ENCODE results near the gene PILRB.

Gene PILRB

GRCh38 chr7:100398239-100398638, 40.3 kb downstream of the PILRB start:
- Histone ChIP-seq H3K4me3 (ENCODE audit: low read depth in 1 of 2, low read length in 2 of 2) (no peak overlapping the region), H3K9me3 (ENCODE audit: low read length) (no peaks in the 10 kb centered on the region), H3K36me3 (ENCODE audit: insufficient read depth, low read length) (no peaks in the 10 kb centered on the region), H3K9ac (ENCODE audit: low read length) (no peak overlapping the region), H3K4me1 (ENCODE audit: insufficient read depth, low read length) (no peaks in the 10 kb centered on the region), H3K27me3 (ENCODE audit: control insufficient read depth in 1 of 2, insufficient read depth in 2 of 2, low read length in 2 of 2) (no peaks in the 10 kb centered on the region), H3K27ac (ENCODE audit: low read depth, low read length) (no peak overlapping the region)

- no peak overlapping the region for H3K27ac ChIP-seq (ENCODE audit: low read depth, low read length)
- no peaks in the 10 kb centered on the region for H3K27me3 ChIP-seq (ENCODE audit: control insufficient read depth in 1 of 2, insufficient read depth in 2 of 2, low read length in 2 of 2)
- H3K4me3 ChIP-seq (ENCODE audit: low read depth in 1 of 2, low read length in 2 of 2): no peak overlapping the region
- H3K9ac ChIP-seq (ENCODE audit: low read length): no peak overlapping the region
- no peaks in the 10 kb centered on the region for H3K4me1 ChIP-seq (ENCODE audit: insufficient read depth, low read length)
- no peaks in the 10 kb centered on the region for H3K36me3 ChIP-seq (ENCODE audit: insufficient read depth, low read length)
- H3K9me3 ChIP-seq (ENCODE audit: low read length): no peaks in the 10 kb centered on the region
Measured at GRCh38 chr7:100400041-100400440, 42.1 kb downstream of the PILRB start.

- no peak overlapping the region for H3K27ac ChIP-seq (ENCODE audit: low read depth, low read length)
- H3K9me3 ChIP-seq (ENCODE audit: low read length): no peaks in the 10 kb centered on the region
- H3K27me3 ChIP-seq (ENCODE audit: control insufficient read depth in 1 of 2, insufficient read depth in 2 of 2, low read length in 2 of 2): no peaks in the 10 kb centered on the region
Measured at GRCh38 chr7:100400656-100401055, 42.7 kb downstream of the PILRB start.

GRCh38 chr7:100401811-100402210, 43.9 kb downstream of the PILRB start:
- Histone ChIP-seq H3K4me1 (ENCODE audit: insufficient read depth, low read length) (no peaks in the 10 kb centered on the region), H3K27me3 (ENCODE audit: control insufficient read depth in 1 of 2, insufficient read depth in 2 of 2, low read length in 2 of 2) (no peaks in the 10 kb centered on the region), H3K4me3 (ENCODE audit: low read depth in 1 of 2, low read length in 2 of 2) (no peak overlapping the region), H3K9me3 (ENCODE audit: low read length) (no peaks in the 10 kb centered on the region), H3K27ac (ENCODE audit: low read depth, low read length) (no peak overlapping the region), H3K36me3 (ENCODE audit: insufficient read depth, low read length) (no peaks in the 10 kb centered on the region), H3K9ac (ENCODE audit: low read length) (no peak overlapping the region)

More at GRCh38 chr7:100400656-100401055, 42.7 kb downstream of the PILRB start:
- Histone ChIP-seq H3K36me3 (ENCODE audit: insufficient read depth, low read length) (no peaks in the 10 kb centered on the region), H3K4me1 (ENCODE audit: insufficient read depth, low read length) (no peaks in the 10 kb centered on the region), H3K9ac (ENCODE audit: low read length) (no peak overlapping the region), H3K4me3 (ENCODE audit: low read depth in 1 of 2, low read length in 2 of 2) (no peak overlapping the region)

- Histone ChIP-seq H3K9ac (ENCODE audit: low read length) (no peak overlapping the region), H3K27ac (ENCODE audit: low read depth, low read length) (no peak overlapping the region), H3K4me3 (ENCODE audit: low read depth in 1 of 2, low read length in 2 of 2) (no peak overlapping the region), H3K36me3 (ENCODE audit: insufficient read depth, low read length) (no peaks in the 10 kb centered on the region), H3K9me3 (ENCODE audit: low read length) (no peaks in the 10 kb centered on the region), H3K4me1 (ENCODE audit: insufficient read depth, low read length) (no peaks in the 10 kb centered on the region), H3K27me3 (ENCODE audit: control insufficient read depth in 1 of 2, insufficient read depth in 2 of 2, low read length in 2 of 2) (no peaks in the 10 kb centered on the region)
Measured at GRCh38 chr7:100402241-100402640, 44.3 kb downstream of the PILRB start.

- H3K36me3 ChIP-seq (ENCODE audit: insufficient read depth, low read length): no peaks in the 10 kb centered on the region
- no peak overlapping the region for H3K9ac ChIP-seq (ENCODE audit: low read length)
- H3K4me1 ChIP-seq (ENCODE audit: insufficient read depth, low read length): no peaks in the 10 kb centered on the region
- H3K27ac ChIP-seq (ENCODE audit: low read depth, low read length): no peak overlapping the region
- H3K4me3 ChIP-seq (ENCODE audit: low read depth in 1 of 2, low read length in 2 of 2): no peak overlapping the region
- H3K27me3 ChIP-seq (ENCODE audit: control insufficient read depth in 1 of 2, insufficient read depth in 2 of 2, low read length in 2 of 2): no peaks in the 10 kb centered on the region
- H3K9me3 ChIP-seq (ENCODE audit: low read length): no peaks in the 10 kb centered on the region
Measured at GRCh38 chr7:100406767-100407166, 48.9 kb downstream of the PILRB start.

GRCh38 chr7:100407285-100408180, 49.6 kb downstream of the PILRB start:
- Histone ChIP-seq H3K9me3 (ENCODE audit: low read length) (no peaks in the 10 kb centered on the region), H3K27me3 (ENCODE audit: control insufficient read depth in 1 of 2, insufficient read depth in 2 of 2, low read length in 2 of 2) (no peaks in the 10 kb centered on the region), H3K36me3 (ENCODE audit: insufficient read depth, low read length) (no peaks in the 10 kb centered on the region), H3K4me1 (ENCODE audit: insufficient read depth, low read length) (no peaks in the 10 kb centered on the region), H3K27ac (ENCODE audit: low read depth, low read length) (no peak overlapping the region), H3K9ac (ENCODE audit: low read length) (no peak overlapping the region), H3K4me3 (ENCODE audit: low read depth in 1 of 2, low read length in 2 of 2) (no peak overlapping the region)

- Histone ChIP-seq H3K9me3 (ENCODE audit: low read length) (no peaks in the 10 kb centered on the region), H3K4me1 (ENCODE audit: insufficient read depth, low read length) (no peaks in the 10 kb centered on the region), H3K36me3 (ENCODE audit: insufficient read depth, low read length) (no peaks in the 10 kb centered on the region), H3K4me3 (ENCODE audit: low read depth in 1 of 2, low read length in 2 of 2) (no peak overlapping the region), H3K27ac (ENCODE audit: low read depth, low read length) (no peak overlapping the region), H3K9ac (ENCODE audit: low read length) (no peak overlapping the region), H3K27me3 (ENCODE audit: control insufficient read depth in 1 of 2, insufficient read depth in 2 of 2, low read length in 2 of 2) (no peaks in the 10 kb centered on the region)
Measured at GRCh38 chr7:100411101-100411500, 53.2 kb downstream of the PILRB start.

- H3K4me3 ChIP-seq (ENCODE audit: low read depth in 1 of 2, low read length in 2 of 2): no peak overlapping the region
- no peaks in the 10 kb centered on the region for H3K9me3 ChIP-seq (ENCODE audit: low read length)
- H3K36me3 ChIP-seq (ENCODE audit: insufficient read depth, low read length): no peaks in the 10 kb centered on the region
- H3K4me1 ChIP-seq (ENCODE audit: insufficient read depth, low read length): no peaks in the 10 kb centered on the region
- H3K27me3 ChIP-seq (ENCODE audit: control insufficient read depth in 1 of 2, insufficient read depth in 2 of 2, low read length in 2 of 2): no peaks in the 10 kb centered on the region
- no peak overlapping the region for H3K9ac ChIP-seq (ENCODE audit: low read length)
- H3K27ac ChIP-seq (ENCODE audit: low read depth, low read length): no peak overlapping the region
Measured at GRCh38 chr7:100413346-100413745, 55.4 kb downstream of the PILRB start.

GRCh38 chr7:100413889-100414288, 56.0 kb downstream of the PILRB start:
- no peak overlapping the region for H3K4me3 ChIP-seq (ENCODE audit: low read depth in 1 of 2, low read length in 2 of 2)
- no peaks in the 10 kb centered on the region for H3K36me3 ChIP-seq (ENCODE audit: insufficient read depth, low read length)
- no peak overlapping the region for H3K27ac ChIP-seq (ENCODE audit: low read depth, low read length)
- no peaks in the 10 kb centered on the region for H3K27me3 ChIP-seq (ENCODE audit: control insufficient read depth in 1 of 2, insufficient read depth in 2 of 2, low read length in 2 of 2)
- no peak overlapping the region for H3K9ac ChIP-seq (ENCODE audit: low read length)
- H3K4me1 ChIP-seq (ENCODE audit: insufficient read depth, low read length): no peaks in the 10 kb centered on the region
- no peaks in the 10 kb centered on the region for H3K9me3 ChIP-seq (ENCODE audit: low read length)

GRCh38 chr7:100415448-100415847, 57.5 kb downstream of the PILRB start:
- Histone ChIP-seq H3K27me3 (ENCODE audit: control insufficient read depth in 1 of 2, insufficient read depth in 2 of 2, low read length in 2 of 2) (no peaks in the 10 kb centered on the region), H3K4me3 (ENCODE audit: low read depth in 1 of 2, low read length in 2 of 2) (no peak overlapping the region), H3K27ac (ENCODE audit: low read depth, low read length) (no peak overlapping the region), H3K9me3 (ENCODE audit: low read length) (no peaks in the 10 kb centered on the region), H3K4me1 (ENCODE audit: insufficient read depth, low read length) (no peaks in the 10 kb centered on the region), H3K9ac (ENCODE audit: low read length) (no peak overlapping the region), H3K36me3 (ENCODE audit: insufficient read depth, low read length) (no peaks in the 10 kb centered on the region)

Data from muscle layer of colon (tissue), 2 donors.